MM.1S (cell line): Measurements from ENCODE around the gene TMTC3.

ENCODE experiments used
- DNase-seq: peaks from one replicate; pipeline ENCODE4 v3.0.0-alpha.2; 2015
- H2AFZ ChIP-seq: fragments of 300-600 bp; sonication (generic); 2 replicates; pipeline ENCODE4 v1.6.0; 2016; ENCODE audit warnings: antibody characterized with exemption, low read length
- H3F3A ChIP-seq: fragments of 300-600 bp; sonication (generic); 2 replicates; pipeline ENCODE4 v1.6.1; 2016; ENCODE audit warnings: mild to moderate bottlenecking, antibody characterized with exemption, low read length, moderate library complexity, mixed read lengths; ENCODE audit not compliant: insufficient read depth
- H3K27ac ChIP-seq: fragments of 300-600 bp; sonication (generic); 2 replicates; pipeline ENCODE4 v1.5.1; 2016; ENCODE audit warnings: mild to moderate bottlenecking, low read length
- H3K27me3 ChIP-seq: fragments of 300-600 bp; sonication (generic); replicated peaks from 2 replicates; pipeline ENCODE4 v1.6.0; 2016; ENCODE audit warnings: low read length; ENCODE audit not compliant: insufficient read depth
- H3K36me3 ChIP-seq: fragments of 300-600 bp; sonication (generic); replicated peaks from 2 replicates; pipeline ENCODE4 v1.6.1; 2016; ENCODE audit warnings: mild to moderate bottlenecking, low read length, mixed read lengths; ENCODE audit not compliant: insufficient read depth
- H3K4me1 ChIP-seq: fragments of 300-600 bp; sonication (generic); 2 replicates; pipeline ENCODE4 v1.6.1; 2016; ENCODE audit warnings: low read length, mixed read lengths
- H3K4me2 ChIP-seq: fragments of 300-600 bp; sonication (generic); 2 replicates; pipeline ENCODE4 v1.6.0; 2016; ENCODE audit warnings: low read depth, low read length
- H3K4me3 ChIP-seq: fragments of 300-600 bp; sonication (generic); 2 replicates; pipeline ENCODE4 v1.5.1; 2016; ENCODE audit warnings: low read length, mixed read lengths
- H3K79me2 ChIP-seq: fragments of 300-600 bp; sonication (generic); 2 replicates; pipeline ENCODE4 v1.6.1; 2016; ENCODE audit warnings: mixed run types, low read length, mixed read lengths
- H3K9ac ChIP-seq: fragments of 300-600 bp; sonication (generic); 2 replicates; pipeline ENCODE4 v1.6.1; 2016; ENCODE audit warnings: low read length, mixed read lengths
- H3K9me2 ChIP-seq: fragments of 300-600 bp; sonication (generic); replicated peaks from 2 replicates; pipeline ENCODE4 v1.6.1; 2016; ENCODE audit warnings: mild to moderate bottlenecking, low read length, mixed read lengths; ENCODE audit not compliant: insufficient read depth
- H3K9me3 ChIP-seq: fragments of 300-600 bp; sonication (generic); replicated peaks from 2 replicates; pipeline ENCODE4 v1.6.1; 2016; ENCODE audit warnings: mild to moderate bottlenecking, low read length, mixed read lengths; ENCODE audit not compliant: insufficient read depth
- H4K20me1 ChIP-seq: fragments of 300-600 bp; sonication (generic); 2 replicates; pipeline ENCODE4 v1.6.1; 2016; ENCODE audit warnings: mild to moderate bottlenecking, low read length, moderate library complexity, mixed read lengths; ENCODE audit not compliant: insufficient read depth
- CTCF ChIP-seq: fragments of 300-600 bp; sonication (generic); IDR thresholded peaks from 2 replicates; pipeline ENCODE4 v1.5.1; 2016; ENCODE audit warnings: antibody characterized with exemption, low read length, mixed read lengths
- EZH2 ChIP-seq: fragments of 300-600 bp; sonication (generic); optimal IDR thresholded peaks from 2 replicates; pipeline ENCODE3; 2017; ENCODE audit warnings: low read depth, mild to moderate bottlenecking, antibody characterized with exemption, low read length, mixed read lengths
- EZH2phosphoT487 ChIP-seq: fragments of 300-600 bp; sonication (generic); IDR thresholded peaks from 2 replicates; pipeline ENCODE4 v1.6.1; 2018; ENCODE audit warnings: antibody characterized with exemption, low read length

TMTC3 gene

GRCh38 chr12:88156075-88156654 is 14.1 kb downstream of the TMTC3 start:
- TF ChIP-seq CTCF (no peak), EZH2phosphoT487 (no peak)
- H3K4me3 ChIP-seq = no peak overlapping the region
- H3K9ac ChIP-seq = no peak overlapping the region
- H3K9me2 ChIP-seq = no peaks in the 10 kb centered on the region
- H3K4me1 ChIP-seq = no peaks in the 10 kb centered on the region
- H3K4me2 ChIP-seq = no peak overlapping the region
- H3K27ac ChIP-seq = no peak overlapping the region
- H3K36me3 ChIP-seq = no peaks in the 10 kb centered on the region; the same call in 1 of the 2 replicates
- H3F3A ChIP-seq = no peaks in the 10 kb centered on the region
- H4K20me1 ChIP-seq = no peaks in the 10 kb centered on the region; the same call in 1 of the 2 replicates
- H2AFZ ChIP-seq = no peak overlapping the region
- no peaks in the 10 kb centered on the region for H3K27me3 ChIP-seq
- DNase-seq = no peak
- H3K79me2 ChIP-seq = no peaks in the 10 kb centered on the region
- H3K9me3 ChIP-seq = no peaks in the 10 kb centered on the region

- no peak overlapping the region for H3K27ac ChIP-seq
- no peak overlapping the region for H3K4me3 ChIP-seq
- TF ChIP-seq EZH2phosphoT487 = no peak
- TF ChIP-seq CTCF = no peak
- TF ChIP-seq EZH2 = no peak
- no peaks in the 10 kb centered on the region for H3K9me2 ChIP-seq
- DNase-seq = no peak
- H3K79me2 ChIP-seq = no peaks in the 10 kb centered on the region
- H3K4me2 ChIP-seq = no peak overlapping the region
- no peaks in the 10 kb centered on the region for H3K9me3 ChIP-seq
- H3K4me1 ChIP-seq = no peaks in the 10 kb centered on the region
- H3K27me3 ChIP-seq = no peaks in the 10 kb centered on the region
- peaks cover 4% of the 10 kb centered on the region; the same call in 1 of the 2 replicates for H3K36me3 ChIP-seq
- no peaks in the 10 kb centered on the region for H3F3A ChIP-seq
- H2AFZ ChIP-seq = no peak overlapping the region
- H4K20me1 ChIP-seq = no peaks in the 10 kb centered on the region
- H3K9ac ChIP-seq = no peak overlapping the region
Measured at GRCh38 chr12:88163371-88163770, 21.3 kb downstream of the TMTC3 start.

GRCh38 chr12:88166179-88166578 is 24.1 kb downstream of the TMTC3 start:
- Histone ChIP-seq H3K27ac (no peak overlapping the region), H4K20me1 (no peaks in the 10 kb centered on the region), H2AFZ (no peak overlapping the region), H3K36me3 (peaks cover 4% of the 10 kb centered on the region; the same call in 1 of the 2 replicates), H3K79me2 (no peaks in the 10 kb centered on the region), H3K4me3 (no peak overlapping the region), H3K4me1 (peaks cover 3% of the 10 kb centered on the region; the same call in 1 of the 2 replicates), H3K27me3 (no peaks in the 10 kb centered on the region), H3K9me2 (no peaks in the 10 kb centered on the region), H3F3A (no peaks in the 10 kb centered on the region), H3K9ac (no peak overlapping the region), H3K9me3 (no peaks in the 10 kb centered on the region), H3K4me2 (no peak overlapping the region)
- no peak for TF ChIP-seq EZH2
- no peak for TF ChIP-seq CTCF
- no peak for TF ChIP-seq EZH2phosphoT487
- DNase-seq = no peak
